Mucosa of descending colon (tissue), 3 donors: Measurements from ENCODE around the gene MIA3. TPM values are rescaled to one million over a fixed set of nuclear protein-coding genes. Genes with fewer than 3 reads are reported as not detected.
"Not testable (repeated sequence)": the region's sequence is repeated elsewhere in the genome, so short reads cannot be mapped to it uniquely, and the experiment has no call there.

Source experiments
- ATAC-seq: fragments of 200-7000 bp; cut with Tn5 transposase; one replicate; pipeline ENCODE4 v1.9.1; 2020; ENCODE audit warnings: mild to moderate bottlenecking, moderate library complexity
- DNase-seq, 3 donors: peaks; one replicate each; pipeline ENCODE4 v3.0.0-alpha.2; 2020
- H3K36me3 ChIP-seq: fragments of 200-600 bp; one replicate; pipeline ENCODE4 v1.8.0; 2021; ENCODE audit warnings: low read depth, mild to moderate bottlenecking
- H3K4me1 ChIP-seq: fragments of 200-600 bp; one replicate; pipeline ENCODE4 v1.8.0; 2021; ENCODE audit warnings: low read depth, mild to moderate bottlenecking
- H3K4me3 ChIP-seq: fragments of 200-600 bp; one replicate; pipeline ENCODE4 v1.8.0; 2021; ENCODE audit warnings: mild to moderate bottlenecking
- H3K9me3 ChIP-seq: fragments of 200-600 bp; one replicate; pipeline ENCODE4 v1.8.0; 2021; ENCODE audit warnings: mild to moderate bottlenecking
- CTCF ChIP-seq: fragments of 200-600 bp; IDR thresholded peaks from one replicate; pipeline ENCODE4 v1.8.0; 2022; ENCODE audit warnings: antibody characterized with exemption, mild to moderate bottlenecking
- intact Hi-C, 2 donors: fragments of 100-400 bp; cut with DNase I in 1 of 2; cut with micrococcal nuclease in 1 of 2; formaldehyde crosslinking; loops; one replicate each; pipeline versions ENCODE4 v1.11.0 to v1.11.1; 2022; cut with DNase I, micrococcal nuclease
- total RNA-seq, 3 donors: library from RNA; stranded (reverse); fragmentation: NEBNext Ultra II Directional in 2 of 3; extraction: Animal tissue kit (Norgen Biotek cat#: 25700) in 2 of 3; gene quantifications; one replicate each; pipeline versions ENCODE4 v1.2.1 to v1.2.4, GENCODE V29; 2021 to 2023
- donor health status: DM: no; HTN: no; CAD: no; lungs with moderate emphysema.
- donor health status: DM: no; HTN: no; CAD: no.
- donor health status: DM: no; HTN: yes; CAD: no.

MIA3 gene
- total RNA-seq, 3 donors from 2014 or later = 63.8 to 77.2 (median 71.9) TPM

- Histone ChIP-seq H3K36me3 (no peaks in the 10 kb centered on the region), H3K9me3 (no peaks in the 10 kb centered on the region), H3K4me1 (peaks cover 6% of the 10 kb centered on the region), H3K4me3 (no peak overlapping the region)
- no peak for ATAC-seq
- DNase-seq = no peak
- no peak for TF ChIP-seq CTCF
- intact Hi-C loops = no loop called here
These were observed 23.1 kb upstream of the MIA3 start for GRCh38 chr1:222594789-222595188.

DNA sequence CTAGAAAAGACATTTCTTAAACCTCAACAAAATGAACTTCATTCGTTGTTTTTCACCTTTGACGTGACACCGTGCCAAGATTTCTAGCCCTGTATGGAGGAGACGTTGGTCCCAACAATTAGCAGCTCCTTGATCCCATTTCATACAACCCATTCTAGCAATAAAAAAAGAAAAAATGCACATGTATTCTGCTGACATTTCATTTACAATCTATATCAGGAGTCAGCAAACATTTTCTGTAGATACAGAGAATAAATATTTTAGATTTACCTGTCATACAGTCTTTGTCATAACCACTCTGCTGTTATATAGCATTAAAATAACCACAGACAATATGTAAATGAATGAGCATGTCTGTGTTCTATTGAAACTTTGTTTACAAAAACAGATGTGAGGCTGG is 21.2 kb upstream of the MIA3 start:
- intact Hi-C loops = no loop called here
- Histone ChIP-seq H3K4me1 (peaks cover 3% of the 10 kb centered on the region), H3K4me3 (no peak overlapping the region), H3K9me3 (no peaks in the 10 kb centered on the region), H3K36me3 (no peaks in the 10 kb centered on the region)
- ATAC-seq = no peak
- DNase-seq = no peak
- no peak for TF ChIP-seq CTCF

GRCh38 chr1:222600281-222600680 is 17.6 kb upstream of the MIA3 start:
- intact Hi-C loops = no loop called here
- Histone ChIP-seq H3K9me3 (no peaks in the 10 kb centered on the region), H3K4me1 (peaks cover 3% of the 10 kb centered on the region), H3K4me3 (no peak overlapping the region), H3K36me3 (no peaks in the 10 kb centered on the region)
- ATAC-seq = peak; percentile 87
- no peak for TF ChIP-seq CTCF
- DNase-seq = no peak

DNA sequence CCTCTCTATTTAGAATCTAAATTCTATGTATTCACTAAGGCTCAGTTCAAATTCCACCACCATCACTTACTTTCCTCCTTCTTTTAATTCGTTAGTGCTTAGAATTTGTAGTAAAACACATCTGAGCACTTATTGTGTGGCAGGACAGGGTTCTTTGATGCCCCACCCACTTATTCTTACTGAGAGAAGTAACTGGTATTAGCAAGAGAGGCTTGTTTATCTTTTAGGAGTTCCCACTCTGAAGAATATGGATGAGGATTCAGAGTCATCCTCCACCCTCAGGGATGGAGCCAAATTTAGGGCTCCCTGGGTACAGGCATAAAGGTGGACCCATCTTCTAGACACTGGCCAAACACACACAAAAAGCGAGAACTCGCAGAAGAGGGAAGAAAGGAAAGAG is 16.6 kb upstream of the MIA3 start:
- H3K9me3 ChIP-seq = no peaks in the 10 kb centered on the region
- no peaks in the 10 kb centered on the region for H3K36me3 ChIP-seq
- no peak overlapping the region for H3K4me3 ChIP-seq
- DNase-seq (no peak), ATAC-seq (peak; percentile 57)
- no peak for TF ChIP-seq CTCF
- intact Hi-C loops = no loop called here
- H3K4me1 ChIP-seq = peaks cover 3% of the 10 kb centered on the region

DNA sequence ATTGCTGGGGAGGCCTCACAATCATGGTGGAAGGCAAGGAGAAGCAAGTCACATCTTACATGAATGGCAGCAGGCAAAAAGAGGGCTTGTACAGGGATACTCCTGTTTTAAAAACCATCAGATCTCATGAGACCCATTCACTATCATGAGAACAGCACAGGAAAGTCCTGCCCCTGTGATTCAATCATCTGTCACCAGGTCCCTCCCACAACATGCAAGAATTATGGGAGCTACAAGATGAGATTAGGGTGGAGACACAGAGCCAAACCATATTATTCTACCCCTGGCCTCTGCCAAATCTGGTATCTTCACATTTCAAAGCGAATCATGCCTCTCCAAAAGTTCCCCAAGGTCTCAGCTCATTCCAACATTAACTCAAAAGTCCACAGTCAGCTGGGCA is 11.1 kb upstream of the MIA3 start:
- Histone ChIP-seq H3K36me3 (no peaks in the 10 kb centered on the region), H3K9me3 (no peaks in the 10 kb centered on the region), H3K4me1 (peaks cover 5% of the 10 kb centered on the region), H3K4me3 (no peak overlapping the region)
- ATAC-seq (no peak), DNase-seq (no peak)
- no peak for TF ChIP-seq CTCF
- intact Hi-C loops = no loop called here

DNA sequence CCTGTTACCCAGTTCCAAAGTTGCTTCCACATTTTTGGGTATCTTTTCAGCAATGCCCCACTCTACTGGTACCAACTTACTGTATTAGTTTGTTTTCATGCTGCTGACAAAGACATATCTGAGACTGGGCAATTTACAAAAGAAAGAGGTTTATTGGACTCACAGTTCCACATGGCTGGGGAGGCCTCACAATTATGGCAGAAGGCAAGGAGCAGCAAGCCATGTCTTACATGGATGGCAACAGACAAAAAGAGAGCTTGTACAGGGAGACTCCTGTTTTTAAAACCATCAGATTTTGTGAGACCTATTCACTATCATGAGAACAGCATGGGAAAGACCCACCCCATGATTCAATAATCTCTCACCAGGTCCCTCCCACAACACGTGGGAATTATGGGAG is 8.8 kb upstream of the MIA3 start:
- intact Hi-C loops, ATAC-seq, H3K4me3 ChIP-seq, DNase-seq, H3K9me3 ChIP-seq, H3K36me3 ChIP-seq, H3K4me1 ChIP-seq: not testable (repeated sequence)
